A673 (cell line): Measurements from ENCODE around the gene CES3.

ENCODE experiments used
- EZH2 ChIP-seq: fragments of 200-600 bp; sonication (generic); IDR thresholded peaks from 2 replicates; pipeline ENCODE4 v1.6.1; 2017; ENCODE audit warnings: borderline replicate concordance, low read depth, mild to moderate bottlenecking, mixed read lengths, antibody characterized with exemption, low read length; ENCODE audit not compliant: poor library complexity, severe bottlenecking
- TF ChIP-seq, protein P1 (sequence below): fragments of 300-800, 200-600 bp; sonication (generic); conservative IDR thresholded peaks from 2 replicates; pipeline ENCODE4 v1.5.1; 2017; ENCODE audit warnings: low read depth, mild to moderate bottlenecking, antibody characterized with exemption, low read length, moderate library complexity, mixed read lengths

- TF ChIP-seq, protein P1, sequence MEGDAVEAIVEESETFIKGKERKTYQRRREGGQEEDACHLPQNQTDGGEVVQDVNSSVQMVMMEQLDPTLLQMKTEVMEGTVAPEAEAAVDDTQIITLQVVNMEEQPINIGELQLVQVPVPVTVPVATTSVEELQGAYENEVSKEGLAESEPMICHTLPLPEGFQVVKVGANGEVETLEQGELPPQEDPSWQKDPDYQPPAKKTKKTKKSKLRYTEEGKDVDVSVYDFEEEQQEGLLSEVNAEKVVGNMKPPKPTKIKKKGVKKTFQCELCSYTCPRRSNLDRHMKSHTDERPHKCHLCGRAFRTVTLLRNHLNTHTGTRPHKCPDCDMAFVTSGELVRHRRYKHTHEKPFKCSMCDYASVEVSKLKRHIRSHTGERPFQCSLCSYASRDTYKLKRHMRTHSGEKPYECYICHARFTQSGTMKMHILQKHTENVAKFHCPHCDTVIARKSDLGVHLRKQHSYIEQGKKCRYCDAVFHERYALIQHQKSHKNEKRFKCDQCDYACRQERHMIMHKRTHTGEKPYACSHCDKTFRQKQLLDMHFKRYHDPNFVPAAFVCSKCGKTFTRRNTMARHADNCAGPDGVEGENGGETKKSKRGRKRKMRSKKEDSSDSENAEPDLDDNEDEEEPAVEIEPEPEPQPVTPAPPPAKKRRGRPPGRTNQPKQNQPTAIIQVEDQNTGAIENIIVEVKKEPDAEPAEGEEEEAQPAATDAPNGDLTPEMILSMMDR, result no peak
- no peak for TF ChIP-seq EZH2
Observed at GRCh38 chr16:66968847-66969246, 7.8 kb downstream of the CES3 start.
